Stimulated activated CD4-positive, alpha-beta T cell treated with anti-CD3 and anti-CD28 coated beads, Interleukin-2, amount 100 ng/mL, for 24 hours (primary cell): ENCODE results near the gene ATP6V0D1.
A peak's percentile ranks its signal among the peaks of the same experiment; 100 is the strongest.
"Not testable (repeated sequence)": the region's sequence is repeated elsewhere in the genome, so short reads cannot be mapped to it uniquely, and the experiment has no call there.

Source experiments
- DNase-seq, 2 donors: peaks; one replicate each; pipeline ENCODE4 v3.0.0-alpha.2; 2020

Gene ATP6V0D1

GRCh38 chr16:67499106-67499505 is 18.1 kb upstream of the ATP6V0D1 start:
- DNase-seq: no peak

GRCh38 chr16:67490335-67491096 is 9.6 kb upstream of the ATP6V0D1 start:
- no peak for DNase-seq

- no peak for DNase-seq
Observed at GRCh38 chr16:67489401-67490083, 8.6 kb upstream of the ATP6V0D1 start.

GRCh38 chr16:67487561-67487960 is 6.6 kb upstream of the ATP6V0D1 start:
- not testable (repeated sequence) for DNase-seq

GRCh38 chr16:67486805-67487204 is 5.8 kb upstream of the ATP6V0D1 start:
- no peak for DNase-seq

- no peak for DNase-seq
Observed at GRCh38 chr16:67483731-67484525, 3.0 kb upstream of the ATP6V0D1 start.

- DNase-seq: no peak
Observed at GRCh38 chr16:67483150-67483549, 2.2 kb upstream of the ATP6V0D1 start, which contains the start of gene AGRP. TSS of gene AGRP (minus strand) at chr16:67483547. CDS start at chr16:67483398, 149 bp downstream.

GRCh38 chr16:67482233-67482924 is 1.4 kb upstream of the ATP6V0D1 start:
- DNase-seq: peak; percentile 17 to 26

GRCh38 chr16:67481561-67482232 is 740 bp upstream of the ATP6V0D1 start:
- DNase-seq: peak; percentile 50 to 71

- no peak for DNase-seq
Observed at GRCh38 chr16:67477960-67478554, 2.9 kb downstream of the ATP6V0D1 start.

- no peak for DNase-seq
Observed at GRCh38 chr16:67474551-67475455, 6.2 kb downstream of the ATP6V0D1 start.

- no peak for DNase-seq
Observed at GRCh38 chr16:67471758-67472384, 9.1 kb downstream of the ATP6V0D1 start.

GRCh38 chr16:67470359-67470758 is 10.6 kb downstream of the ATP6V0D1 start:
- DNase-seq: no peak

GRCh38 chr16:67468731-67469130 is 12.2 kb downstream of the ATP6V0D1 start:
- no peak for DNase-seq

- DNase-seq: no peak
Observed at GRCh38 chr16:67466581-67466980, 14.4 kb downstream of the ATP6V0D1 start.

GRCh38 chr16:67464565-67464964 is 16.4 kb downstream of the ATP6V0D1 start:
- no peak for DNase-seq

- DNase-seq: no peak
Observed at GRCh38 chr16:67463691-67464090, 17.3 kb downstream of the ATP6V0D1 start.

GRCh38 chr16:67463059-67463458 is 17.9 kb downstream of the ATP6V0D1 start:
- DNase-seq: no peak

GRCh38 chr16:67462279-67462655 is 18.7 kb downstream of the ATP6V0D1 start:
- DNase-seq: no peak

- no peak for DNase-seq
Observed at GRCh38 chr16:67461600-67462278, 19.2 kb downstream of the ATP6V0D1 start.
